GM12878 (cell line): ENCODE results near the gene MST1.

Experiments
- CBX3 ChIP-seq: fragments of 200-600 bp; sonication (generic); IDR thresholded peaks from 2 replicates; pipeline ENCODE4 v1.6.1; 2016; ENCODE audit warnings: low read depth, borderline replicate concordance
- CEBPB ChIP-seq, 2 experiments: fragments of 150-350 bp in 1 of 2; IDR thresholded peaks; 2 replicates each; pipeline ENCODE4 v1.6.1; 2012 to 2014; ENCODE audit warnings: low read depth in 2 of 2, low read length in 2 of 2, borderline replicate concordance in 1 of 2, inconsistent platforms in 1 of 2
- CTCF ChIP-seq, 3 experiments: IDR thresholded peaks in 2 of 3; conservative IDR thresholded peaks in 1 of 3; 2 replicates each; pipeline ENCODE4 v1.5.1; 2011; ENCODE audit warnings: low read depth in 3 of 3, low read length in 3 of 3, mild to moderate bottlenecking in 3 of 3, control low read depth in 2 of 3, moderate library complexity in 2 of 3, inconsistent platforms in 1 of 3, mixed read lengths in 1 of 3; ENCODE audit not compliant: control insufficient read depth in 2 of 3, insufficient read depth in 1 of 3; ENCODE audit errors: extremely low read depth in 1 of 3
- FOXK2 ChIP-seq: fragments of 450-650 bp; IDR thresholded peaks from 2 replicates; pipeline ENCODE4 v1.6.1; 2017; ENCODE audit warnings: mild to moderate bottlenecking, moderate library complexity
- GABPA ChIP-seq: IDR thresholded peaks from 2 replicates; pipeline ENCODE4 v1.6.1; 2014; ENCODE audit warnings: antibody characterized with exemption, low read depth, mild to moderate bottlenecking, inconsistent platforms
- JUND ChIP-seq: IDR thresholded peaks from 2 replicates; pipeline ENCODE4 v1.6.1; 2012; ENCODE audit warnings: low read depth, mild to moderate bottlenecking, low read length, improper control_type of control experiment, moderate library complexity
- MXI1 ChIP-seq: fragments of 150-350 bp; IDR thresholded peaks from 2 replicates; pipeline ENCODE4 v1.6.1; 2011; ENCODE audit warnings: low read depth, mild to moderate bottlenecking, inconsistent platforms, low read length, improper control_type of control experiment
- POLR2A ChIP-seq: IDR thresholded peaks from 2 replicates; pipeline ENCODE4 v1.6.1; 2011; ENCODE audit warnings: low read depth, mild to moderate bottlenecking, low read length
- RCOR1 ChIP-seq: conservative IDR thresholded peaks from 2 replicates; pipeline ENCODE4 v1.6.1; 2012; ENCODE audit warnings: low read depth, low read length, improper control_type of control experiment
- SREBF2 ChIP-seq: IDR thresholded peaks from 2 replicates; pipeline ENCODE4 v1.6.1; 2012; ENCODE audit warnings: mild to moderate bottlenecking, low read length
- STAT1 ChIP-seq: fragments of 450-650 bp; conservative IDR thresholded peaks from 2 replicates; pipeline ENCODE4 v1.6.1; 2014; ENCODE audit warnings: antibody characterized with exemption, mild to moderate bottlenecking
- TF ChIP-seq, protein P1 (sequence below): IDR thresholded peaks from 2 replicates; pipeline ENCODE4 v1.6.1; 2011; ENCODE audit warnings: borderline replicate concordance, low read depth, mild to moderate bottlenecking, moderate library complexity, low read length; ENCODE audit not compliant: insufficient read depth, poor library complexity, severe bottlenecking

GRCh38 chr3:49727924-49728361 is 38.7 kb upstream of the MST1 start:
- TF ChIP-seq CTCF (IDR thresholded peaks at IDR 0.05 in 2 of 3, conservative IDR thresholded peaks at IDR 0.05 in 1 of 3; ENCODE audit: control insufficient read depth in 2 of 3, extremely low read depth in 1 of 3, insufficient read depth in 1 of 3, low read depth in 3 of 3, low read length in 3 of 3) (no peak), GABPA (no peak), RCOR1 (no peak), POLR2A (no peak), CEBPB (IDR thresholded peaks at IDR 0.05; ENCODE audit: borderline replicate concordance in 1 of 2, low read depth in 2 of 2, low read length in 2 of 2) (no peak), JUND (no peak), MXI1 (no peak), STAT1 (no peak), CBX3 (no peak), SREBF2 (no peak), FOXK2 (no peak)
- TF ChIP-seq, protein P1, sequence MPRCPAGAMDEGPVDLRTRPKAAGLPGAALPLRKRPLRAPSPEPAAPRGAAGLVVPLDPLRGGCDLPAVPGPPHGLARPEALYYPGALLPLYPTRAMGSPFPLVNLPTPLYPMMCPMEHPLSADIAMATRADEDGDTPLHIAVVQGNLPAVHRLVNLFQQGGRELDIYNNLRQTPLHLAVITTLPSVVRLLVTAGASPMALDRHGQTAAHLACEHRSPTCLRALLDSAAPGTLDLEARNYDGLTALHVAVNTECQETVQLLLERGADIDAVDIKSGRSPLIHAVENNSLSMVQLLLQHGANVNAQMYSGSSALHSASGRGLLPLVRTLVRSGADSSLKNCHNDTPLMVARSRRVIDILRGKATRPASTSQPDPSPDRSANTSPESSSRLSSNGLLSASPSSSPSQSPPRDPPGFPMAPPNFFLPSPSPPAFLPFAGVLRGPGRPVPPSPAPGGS, result no peak
